ENCODE measurements around the gene LOXL1. TPM values are rescaled to one million over a fixed set of nuclear protein-coding genes. Genes with fewer than 3 reads are reported as not detected.

The LOXL1 gene
- total RNA-seq, 2 experiments from 2014 or later: not detected

DNA sequence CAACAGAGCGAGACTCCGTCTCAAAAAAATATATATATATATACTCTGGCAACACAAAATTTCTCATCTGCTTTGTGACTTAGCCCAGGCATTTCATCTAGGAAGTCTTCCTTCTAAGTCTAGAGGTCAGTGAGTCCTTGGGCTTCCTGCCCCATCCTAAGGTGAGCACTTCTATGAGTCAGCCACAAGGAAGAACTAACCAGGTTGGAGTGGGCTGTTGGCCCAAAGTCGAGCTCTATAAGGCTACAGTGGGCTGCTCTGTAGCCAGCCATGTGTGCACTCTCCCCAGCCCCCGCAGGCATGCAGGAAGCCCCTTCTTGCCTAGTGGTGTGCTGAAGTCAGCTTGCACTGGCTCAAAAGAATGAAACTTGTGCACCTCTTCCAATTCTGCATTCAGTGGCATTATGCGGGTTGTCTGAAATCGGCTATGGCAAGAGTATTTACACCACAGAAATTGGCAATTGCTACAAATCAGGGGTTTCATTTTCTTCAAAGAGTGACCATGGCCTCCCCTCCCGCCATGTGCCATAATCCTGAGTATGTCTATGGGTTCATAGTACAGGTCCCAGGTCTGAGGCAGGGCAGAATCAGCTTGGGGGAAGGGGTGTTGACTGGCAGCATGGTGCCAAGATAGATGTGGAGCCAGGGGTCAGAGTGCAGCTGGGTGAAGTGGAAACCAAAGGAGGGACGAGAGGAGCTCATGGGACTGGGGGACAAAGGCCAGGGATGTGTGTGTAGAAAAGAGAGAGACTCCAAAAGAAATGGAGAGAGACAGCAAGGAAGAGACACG is 22.0 kb upstream of the LOXL1 start:
- no peaks in the 10 kb centered on the region for H3K79me2 ChIP-seq (ENCODE audit: insufficient read depth, low read depth, low read length)
- intact Hi-C loops (cut with micrococcal nuclease; ENCODE audit: unreplicated experiment): no loop called here
- BruUV-seq (replicated peaks): no TSS peak
- no peaks in the 10 kb centered on the region for H4K20me1 ChIP-seq (ENCODE audit: insufficient read depth, low read length)
- H3K9me2 ChIP-seq (ENCODE audit: insufficient read depth, low read length): no peaks in the 10 kb centered on the region
- H3K4me1 ChIP-seq (ENCODE audit: insufficient read depth, low read length, poor library complexity, severe bottlenecking): no peaks in the 10 kb centered on the region
- POLR2A ChIA-PET: no interaction called here
- TF ChIP-seq, protein P1, sequence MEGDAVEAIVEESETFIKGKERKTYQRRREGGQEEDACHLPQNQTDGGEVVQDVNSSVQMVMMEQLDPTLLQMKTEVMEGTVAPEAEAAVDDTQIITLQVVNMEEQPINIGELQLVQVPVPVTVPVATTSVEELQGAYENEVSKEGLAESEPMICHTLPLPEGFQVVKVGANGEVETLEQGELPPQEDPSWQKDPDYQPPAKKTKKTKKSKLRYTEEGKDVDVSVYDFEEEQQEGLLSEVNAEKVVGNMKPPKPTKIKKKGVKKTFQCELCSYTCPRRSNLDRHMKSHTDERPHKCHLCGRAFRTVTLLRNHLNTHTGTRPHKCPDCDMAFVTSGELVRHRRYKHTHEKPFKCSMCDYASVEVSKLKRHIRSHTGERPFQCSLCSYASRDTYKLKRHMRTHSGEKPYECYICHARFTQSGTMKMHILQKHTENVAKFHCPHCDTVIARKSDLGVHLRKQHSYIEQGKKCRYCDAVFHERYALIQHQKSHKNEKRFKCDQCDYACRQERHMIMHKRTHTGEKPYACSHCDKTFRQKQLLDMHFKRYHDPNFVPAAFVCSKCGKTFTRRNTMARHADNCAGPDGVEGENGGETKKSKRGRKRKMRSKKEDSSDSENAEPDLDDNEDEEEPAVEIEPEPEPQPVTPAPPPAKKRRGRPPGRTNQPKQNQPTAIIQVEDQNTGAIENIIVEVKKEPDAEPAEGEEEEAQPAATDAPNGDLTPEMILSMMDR (conservative IDR thresholded peaks at IDR 0.05; ENCODE audit: low read length): no peak
- TF ChIP-seq EZH2phosphoT487 (IDR thresholded peaks at IDR 0.05; ENCODE audit: borderline replicate concordance, low read depth, low read length): no peak
- CTCF ChIA-PET (ENCODE audit: unreplicated experiment): interaction anchor here (0.6 kb wide), 1 partner anchor 69 kb away, joined by 3 read pairs; no protein-coding TSS in a partner anchor
- H3K36me3 ChIP-seq (ENCODE audit: insufficient read depth, low read length): no peaks in the 10 kb centered on the region
- no peaks in the 10 kb centered on the region for H3K9me3 ChIP-seq (ENCODE audit: low read length)
- H3K4me3 ChIP-seq (ENCODE audit: low read depth, low read length, poor library complexity, severe bottlenecking): no peak overlapping the region
- DNase-seq (ENCODE audit: low spot score): no peak
- H2AFZ ChIP-seq (ENCODE audit: low read length): no peak overlapping the region
- no peak overlapping the region for H3K27ac ChIP-seq (ENCODE audit: low read depth, low read length, poor library complexity, severe bottlenecking)
- no peak overlapping the region for H3K4me2 ChIP-seq (ENCODE audit: low read length)

DNA sequence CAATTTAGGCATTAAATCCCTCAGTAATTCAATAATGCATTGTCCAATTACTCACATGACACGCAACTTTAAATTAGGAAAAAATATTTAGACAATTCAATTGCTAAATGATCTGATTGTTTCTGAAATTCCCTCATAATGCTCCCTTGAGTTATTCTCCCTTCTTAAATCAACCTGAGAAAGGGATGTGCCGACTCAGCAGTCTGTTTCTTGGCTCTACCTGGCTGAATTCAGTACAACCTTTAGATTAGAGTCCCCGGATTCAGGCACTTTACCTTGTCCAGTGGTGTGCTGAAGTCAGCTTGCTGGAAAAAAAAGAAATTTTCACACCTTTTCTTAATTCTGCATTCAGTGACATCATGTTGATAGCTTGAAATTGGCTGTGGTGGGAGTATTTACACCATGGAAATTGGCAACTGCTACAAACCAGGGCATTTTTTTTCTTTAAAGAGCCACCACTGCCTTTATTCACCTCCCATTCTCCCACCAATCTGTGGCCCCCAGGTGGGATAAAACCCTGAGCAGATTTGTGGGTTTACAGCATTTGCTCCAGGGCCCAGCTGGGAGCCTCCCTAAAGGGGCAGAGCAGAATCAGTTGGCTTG is 20.9 kb upstream of the LOXL1 start:
- no TSS peak for BruUV-seq (replicated peaks)
- POLR2A ChIA-PET: no interaction called here

More for the DNA sequence above, 20.9 kb upstream of the LOXL1 start:
- Histone ChIP-seq H3K4me2 (ENCODE audit: low read length) (no peak overlapping the region), H3K36me3 (ENCODE audit: insufficient read depth, low read length) (no peaks in the 10 kb centered on the region), H3K27ac (ENCODE audit: low read depth, low read length, poor library complexity, severe bottlenecking) (no peak overlapping the region), H3K4me1 (ENCODE audit: insufficient read depth, low read length, poor library complexity, severe bottlenecking) (no peaks in the 10 kb centered on the region), H3K9me3 (ENCODE audit: low read length) (no peaks in the 10 kb centered on the region), H3K4me3 (ENCODE audit: low read depth, low read length, poor library complexity, severe bottlenecking) (no peak overlapping the region), H3K79me2 (ENCODE audit: insufficient read depth, low read depth, low read length) (no peaks in the 10 kb centered on the region), H3K9me2 (ENCODE audit: insufficient read depth, low read length) (no peaks in the 10 kb centered on the region), H2AFZ (ENCODE audit: low read length) (no peak overlapping the region), H4K20me1 (ENCODE audit: insufficient read depth, low read length) (no peaks in the 10 kb centered on the region)
- TF ChIP-seq, protein P1 (conservative IDR thresholded peaks at IDR 0.05; ENCODE audit: low read length): no peak
- no peak for TF ChIP-seq EZH2phosphoT487 (IDR thresholded peaks at IDR 0.05; ENCODE audit: borderline replicate concordance, low read depth, low read length)
- DNase-seq (ENCODE audit: low spot score): no peak
- intact Hi-C loops (cut with micrococcal nuclease; ENCODE audit: unreplicated experiment): no loop called here
- CTCF ChIA-PET (ENCODE audit: unreplicated experiment): no interaction called here
